CD14-positive monocyte (primary cell): ENCODE data around the gene LPCAT3. TPM values are rescaled to one million over a fixed set of nuclear protein-coding genes. Genes with fewer than 3 reads are reported as not detected.

ENCODE experiments used
- DNase-seq, 3 donors: peaks; one replicate each; pipeline ENCODE4 v3.0.0-alpha.2; 2011 to 2022
- H2AFZ ChIP-seq: 2 replicates; pipeline ENCODE4 v1.6.0; 2012; ENCODE audit warnings: mild to moderate bottlenecking, low read depth, low read length, inconsistent platforms; ENCODE audit not compliant: insufficient read depth, poor library complexity, severe bottlenecking
- H3K27ac ChIP-seq, 2 donors: 1 replicate in 1 of 2; 2 replicates in 1 of 2; pipeline ENCODE4 v1.5.1; 2012 to 2013; ENCODE audit warnings: low read length in 2 of 2, control low read depth in 1 of 2, inconsistent platforms in 1 of 2, low read depth in 1 of 2, mild to moderate bottlenecking in 1 of 2
- H3K27me3 ChIP-seq, 2 donors: one replicate each; pipeline versions ENCODE4 v1.6.0 to v1.6.1; 2011 to 2013; ENCODE audit warnings: low read length in 2 of 2; ENCODE audit not compliant: control insufficient read depth in 2 of 2, insufficient read depth in 2 of 2
- H3K36me3 ChIP-seq, 2 donors: replicated peaks in 1 of 2; 1 replicate in 1 of 2; 2 replicates in 1 of 2; pipeline versions ENCODE4 v1.5.1 to v1.6.1; 2012 to 2013; ENCODE audit warnings: low read length in 2 of 2, control low read depth in 1 of 2, inconsistent platforms in 1 of 2, mild to moderate bottlenecking in 1 of 2; ENCODE audit not compliant: insufficient read depth in 2 of 2, control insufficient read depth in 1 of 2
- H3K4me1 ChIP-seq, 2 donors: 1 replicate in 1 of 2; 2 replicates in 1 of 2; pipeline versions ENCODE4 v1.5.1 to v1.6.1; 2012 to 2013; ENCODE audit warnings: low read length in 2 of 2, control low read depth in 1 of 2, inconsistent platforms in 1 of 2, mild to moderate bottlenecking in 1 of 2, moderate library complexity in 1 of 2; ENCODE audit not compliant: insufficient read depth in 2 of 2, control insufficient read depth in 1 of 2
- H3K4me2 ChIP-seq: replicated peaks from 2 replicates; pipeline ENCODE3; 2012; ENCODE audit warnings: low read length, moderate library complexity, mild to moderate bottlenecking; ENCODE audit not compliant: poor library complexity, severe bottlenecking; ENCODE audit errors: extremely low read depth
- H3K4me3 ChIP-seq, 3 experiments: fragments of 200-600 bp in 1 of 3; sonication (generic) in 1 of 3; replicated peaks in 1 of 3; 1 replicate in 2 of 3; 2 replicates in 1 of 3; pipeline ENCODE4 v1.5.1; 2011 to 2013; ENCODE audit warnings: low read length in 3 of 3, mild to moderate bottlenecking in 3 of 3, control low read depth in 2 of 3, low read depth in 2 of 3, inconsistent platforms in 1 of 3, moderate library complexity in 1 of 3
- H3K79me2 ChIP-seq: 2 replicates; pipeline ENCODE4 v1.6.0; 2012; ENCODE audit warnings: mild to moderate bottlenecking, control low read depth, inconsistent platforms, low read length, moderate library complexity; ENCODE audit not compliant: insufficient read depth
- H3K9ac ChIP-seq: 2 replicates; pipeline ENCODE4 v1.6.0; 2017; ENCODE audit warnings: low read length, mild to moderate bottlenecking; ENCODE audit not compliant: insufficient read depth, poor library complexity, severe bottlenecking
- H3K9me3 ChIP-seq, 2 donors: replicated peaks in 1 of 2; 1 replicate in 1 of 2; 2 replicates in 1 of 2; pipeline versions ENCODE4 v1.5.1 to v1.6.1; 2012 to 2013; ENCODE audit warnings: low read length in 2 of 2, control low read depth in 1 of 2; ENCODE audit not compliant: control insufficient read depth in 1 of 2, insufficient read depth in 1 of 2
- H4K20me1 ChIP-seq: 2 replicates; pipeline ENCODE4 v1.6.0; 2012; ENCODE audit warnings: mild to moderate bottlenecking, low read length, control low read depth, moderate library complexity; ENCODE audit not compliant: insufficient read depth
- H3K27ac Mint-ChIP-seq, 7 donors: one replicate each; pipeline ENCODE4 v1.8.0; 2020; ENCODE audit warnings: mild to moderate bottlenecking in 7 of 7, mixed read lengths in 7 of 7, moderate library complexity in 6 of 7, inconsistent platforms in 2 of 7
- H3K27me3 Mint-ChIP-seq, 3 donors: one replicate each; pipeline ENCODE4 v1.8.0; 2021 to 2022; ENCODE audit warnings: low read depth in 3 of 3, mild to moderate bottlenecking in 3 of 3, mixed read lengths in 3 of 3, moderate library complexity in 3 of 3, inconsistent platforms in 1 of 3
- H3K36me3 Mint-ChIP-seq, 2 donors: one replicate each; pipeline ENCODE4 v1.8.0; 2020; ENCODE audit warnings: mixed read lengths in 2 of 2, inconsistent platforms in 1 of 2, mild to moderate bottlenecking in 1 of 2
- H3K4me1 Mint-ChIP-seq: one replicate; pipeline ENCODE4 v1.8.0; 2020; ENCODE audit warnings: mild to moderate bottlenecking, mixed read lengths
- H3K4me3 Mint-ChIP-seq, 2 donors: one replicate each; pipeline ENCODE4 v1.8.0; 2020; ENCODE audit warnings: mild to moderate bottlenecking in 2 of 2, mixed read lengths in 2 of 2, moderate library complexity in 1 of 2
- H3K9me3 Mint-ChIP-seq, 7 donors: one replicate each; pipeline ENCODE4 v1.8.0; 2020 to 2022; ENCODE audit warnings: mixed read lengths in 7 of 7, mild to moderate bottlenecking in 6 of 7, moderate library complexity in 6 of 7, inconsistent platforms in 2 of 7
- WGBS: methylation state at CpG from one replicate; pipeline ENCODE4 v1.1.5; 2013; ENCODE audit warnings: missing lambda C conversion rate; ENCODE audit not compliant: insufficient coverage; 5-methylcytosine and 5-hydroxymethylcytosine counted together
- intact Hi-C, 2 donors: fragments of 100-400 bp; cut with micrococcal nuclease; formaldehyde crosslinking; loops; one replicate each; pipeline versions ENCODE4 v1.15.0 to v1.15.1; 2023
- polyA plus RNA-seq, 3 donors: library from polyadenylated mRNA; depleted of rRNA in 1 of 3; unstranded in 2 of 3; stranded (reverse) in 1 of 3; fragments of 300-500 nt in 2 of 3; fragments of >200 nt in 1 of 3; fragmentation: Illumina TruSeq in 2 of 3; gene quantifications; 1 replicate in 2 of 3; 2 replicates in 1 of 3; pipeline ENCODE4 v1.2.3, GENCODE V29; 2012 to 2021
- TF ChIP-seq, protein P1 (sequence below): fragments of 200-600 bp; IDR thresholded peaks from one replicate; pipeline ENCODE4 v1.8.0; 2022; ENCODE audit warnings: antibody characterized with exemption, mild to moderate bottlenecking

Gene LPCAT3
- polyA plus RNA-seq, 3 donors, result 50.9 to 62.7 (median 54.1) TPM

DNA sequence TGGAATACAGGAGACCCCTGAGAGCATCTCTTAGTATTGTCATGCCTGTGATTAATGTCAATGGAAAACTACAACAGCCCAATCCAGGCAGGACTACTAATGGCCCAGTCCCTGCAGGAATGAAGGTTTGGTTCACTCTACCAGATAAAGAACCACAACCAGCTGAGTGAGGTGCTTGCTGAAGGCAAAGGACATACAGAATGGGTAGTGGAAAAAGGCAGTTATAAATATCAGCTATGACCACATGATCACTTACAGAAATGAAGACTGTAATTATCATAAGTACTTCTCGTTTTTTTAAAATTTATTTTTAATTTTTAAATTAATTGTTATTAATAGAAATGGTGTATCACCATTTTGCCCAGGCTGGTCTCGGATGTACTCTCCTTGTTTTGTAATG, 17.2 kb upstream of the LPCAT3 start:
- Mint-ChIP-seq H3K4me1 (no peaks in the 10 kb centered on the region), H3K27ac (no peak overlapping the region), H3K36me3 (no peaks in the 10 kb centered on the region), H3K9me3 (peaks cover 0 to 3% (median 0%) of the 10 kb centered on the region in 7 donors), H3K4me3 (no peak overlapping the region), H3K27me3 (peaks cover 2 to 8% (median 4%) of the 10 kb centered on the region in 3 donors)
- WGBS, result no CpG with 5 or more reads among the region's 2 CpGs
- Histone ChIP-seq H3K9me3 (no peaks in the 10 kb centered on the region), H3K27ac (no peak overlapping the region), H2AFZ (no peak overlapping the region), H4K20me1 (no peaks in the 10 kb centered on the region), H3K9ac (no peak overlapping the region), H3K4me3 (no peak overlapping the region), H3K79me2 (no peaks in the 10 kb centered on the region), H3K27me3 (no peaks in the 10 kb centered on the region), H3K4me2 (no peak overlapping the region), H3K36me3 (no peaks in the 10 kb centered on the region), H3K4me1 (no peaks in the 10 kb centered on the region)
- intact Hi-C loops, result no loop called here
- TF ChIP-seq, protein P1, sequence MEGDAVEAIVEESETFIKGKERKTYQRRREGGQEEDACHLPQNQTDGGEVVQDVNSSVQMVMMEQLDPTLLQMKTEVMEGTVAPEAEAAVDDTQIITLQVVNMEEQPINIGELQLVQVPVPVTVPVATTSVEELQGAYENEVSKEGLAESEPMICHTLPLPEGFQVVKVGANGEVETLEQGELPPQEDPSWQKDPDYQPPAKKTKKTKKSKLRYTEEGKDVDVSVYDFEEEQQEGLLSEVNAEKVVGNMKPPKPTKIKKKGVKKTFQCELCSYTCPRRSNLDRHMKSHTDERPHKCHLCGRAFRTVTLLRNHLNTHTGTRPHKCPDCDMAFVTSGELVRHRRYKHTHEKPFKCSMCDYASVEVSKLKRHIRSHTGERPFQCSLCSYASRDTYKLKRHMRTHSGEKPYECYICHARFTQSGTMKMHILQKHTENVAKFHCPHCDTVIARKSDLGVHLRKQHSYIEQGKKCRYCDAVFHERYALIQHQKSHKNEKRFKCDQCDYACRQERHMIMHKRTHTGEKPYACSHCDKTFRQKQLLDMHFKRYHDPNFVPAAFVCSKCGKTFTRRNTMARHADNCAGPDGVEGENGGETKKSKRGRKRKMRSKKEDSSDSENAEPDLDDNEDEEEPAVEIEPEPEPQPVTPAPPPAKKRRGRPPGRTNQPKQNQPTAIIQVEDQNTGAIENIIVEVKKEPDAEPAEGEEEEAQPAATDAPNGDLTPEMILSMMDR, result no peak
- no peak for DNase-seq

DNA sequence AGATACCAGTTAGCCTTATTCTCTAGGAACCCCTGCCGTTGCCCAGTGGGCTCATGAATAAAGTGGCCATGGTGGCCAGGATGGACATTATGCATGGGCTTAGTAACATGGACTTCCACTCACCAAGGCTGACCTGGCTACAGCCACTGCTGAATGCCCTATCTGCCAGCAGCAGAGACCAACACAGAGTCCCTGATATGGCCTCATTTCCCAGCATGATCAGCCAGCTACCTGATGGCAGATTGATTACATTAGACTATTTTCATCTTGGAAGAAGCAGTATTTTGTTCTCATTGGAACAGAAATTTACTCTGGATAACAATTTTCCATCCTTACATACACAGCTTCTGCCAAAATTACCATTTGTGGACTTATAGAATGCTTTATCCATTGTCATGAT, 16.2 kb upstream of the LPCAT3 start:
- H3K9me3 ChIP-seq, result no peaks in the 10 kb centered on the region
- H2AFZ ChIP-seq, result no peak overlapping the region
- Mint-ChIP-seq H3K4me1 (no peaks in the 10 kb centered on the region), H3K4me3 (no peak overlapping the region), H3K9me3 (peaks cover 0 to 6% (median 0%) of the 10 kb centered on the region in 7 donors), H3K27ac (no peak overlapping the region), H3K27me3 (peaks cover 2 to 8% (median 4%) of the 10 kb centered on the region in 3 donors), H3K36me3 (no peaks in the 10 kb centered on the region)
- H3K27ac ChIP-seq, result no peak overlapping the region
- intact Hi-C loops, result no loop called here
- H3K27me3 ChIP-seq, result no peaks in the 10 kb centered on the region
- no peak overlapping the region for H3K4me2 ChIP-seq
- H3K9ac ChIP-seq, result no peak overlapping the region
- no peaks in the 10 kb centered on the region for H4K20me1 ChIP-seq
- no peaks in the 10 kb centered on the region for H3K36me3 ChIP-seq
- no peaks in the 10 kb centered on the region for H3K79me2 ChIP-seq
- H3K4me3 ChIP-seq, result no peak overlapping the region
- 80% methylated on average over 1 of the region's 1 CpG for WGBS
- H3K4me1 ChIP-seq, result no peaks in the 10 kb centered on the region
- DNase-seq, result no peak
- TF ChIP-seq, protein P1, result no peak
